Hematopoietic multipotent progenitor cell (in vitro differentiated cells): ENCODE measurements around the gene DAPK3. TPM values are rescaled to one million over a fixed set of nuclear protein-coding genes. Genes with fewer than 3 reads are reported as not detected.
A peak's percentile ranks its signal among the peaks of the same experiment; 100 is the strongest.
"Not testable (repeated sequence)": the region's sequence is repeated elsewhere in the genome, so short reads cannot be mapped to it uniquely, and the experiment has no call there.

ENCODE experiments used
- DNase-seq, 3 donors: peaks; one replicate each; pipeline ENCODE4 v3.0.0-alpha.2; 2011 to 2015; ENCODE audit warnings: low read depth in 2 of 3, low spot score in 2 of 3
- total RNA-seq: library from RNA; depleted of rRNA; stranded (reverse); fragments of >200 nt; gene quantifications from one replicate; pipeline ENCODE4 v1.2.3, GENCODE V29; 2012

The DAPK3 gene
- total RNA-seq, 1 donor, result 61.7 TPM

- DNase-seq, result no peak
Measured at GRCh38 chr19:3961007-3961406, 9.9 kb downstream of the DAPK3 start.

- DNase-seq, result no peak
Measured at GRCh38 chr19:3959766-3960131, 11.2 kb downstream of the DAPK3 start.

- no peak for DNase-seq
Measured at GRCh38 chr19:3958836-3959765, 11.8 kb downstream of the DAPK3 start.

GRCh38 chr19:3955688-3956087 is 15.2 kb downstream of the DAPK3 start:
- no peak for DNase-seq

- DNase-seq, result not testable (repeated sequence)
Measured at GRCh38 chr19:3955276-3955675, 15.6 kb downstream of the DAPK3 start.

- no peak for DNase-seq
Measured at GRCh38 chr19:3954107-3954506, 16.8 kb downstream of the DAPK3 start.

- DNase-seq, result not testable (repeated sequence)
Measured at GRCh38 chr19:3952755-3953276, 18.1 kb downstream of the DAPK3 start.

GRCh38 chr19:3950871-3951861 is 19.7 kb downstream of the DAPK3 start:
- peak in 2 of 3 donors; percentile 84 to 91 for DNase-seq

- peak in 1 of 3 donors; percentile 56 for DNase-seq
Measured at GRCh38 chr19:3949997-3950859, 20.7 kb downstream of the DAPK3 start.

GRCh38 chr19:3949294-3949693 is 21.6 kb downstream of the DAPK3 start:
- no peak for DNase-seq

- DNase-seq, result not testable (repeated sequence)
Measured at GRCh38 chr19:3947316-3947933, 23.5 kb downstream of the DAPK3 start.

- no peak for DNase-seq
Measured at GRCh38 chr19:3945838-3946237, 25.1 kb downstream of the DAPK3 start.

GRCh38 chr19:3944018-3944721 is 26.7 kb downstream of the DAPK3 start:
- DNase-seq, result peak in 2 of 3 donors; percentile 53 to 76

GRCh38 chr19:3942790-3943409 is 28.0 kb downstream of the DAPK3 start:
- DNase-seq, result no peak

GRCh38 chr19:3938300-3938950 is 32.5 kb downstream of the DAPK3 start:
- not testable (repeated sequence) for DNase-seq

- no peak for DNase-seq
Measured at GRCh38 chr19:3936506-3937442, 34.1 kb downstream of the DAPK3 start.
